ENCODE results near the gene SDCCAG8.
"Not testable (repeated sequence)": the region's sequence is repeated elsewhere in the genome, so short reads cannot be mapped to it uniquely, and the experiment has no call there.

SDCCAG8 gene

DNA sequence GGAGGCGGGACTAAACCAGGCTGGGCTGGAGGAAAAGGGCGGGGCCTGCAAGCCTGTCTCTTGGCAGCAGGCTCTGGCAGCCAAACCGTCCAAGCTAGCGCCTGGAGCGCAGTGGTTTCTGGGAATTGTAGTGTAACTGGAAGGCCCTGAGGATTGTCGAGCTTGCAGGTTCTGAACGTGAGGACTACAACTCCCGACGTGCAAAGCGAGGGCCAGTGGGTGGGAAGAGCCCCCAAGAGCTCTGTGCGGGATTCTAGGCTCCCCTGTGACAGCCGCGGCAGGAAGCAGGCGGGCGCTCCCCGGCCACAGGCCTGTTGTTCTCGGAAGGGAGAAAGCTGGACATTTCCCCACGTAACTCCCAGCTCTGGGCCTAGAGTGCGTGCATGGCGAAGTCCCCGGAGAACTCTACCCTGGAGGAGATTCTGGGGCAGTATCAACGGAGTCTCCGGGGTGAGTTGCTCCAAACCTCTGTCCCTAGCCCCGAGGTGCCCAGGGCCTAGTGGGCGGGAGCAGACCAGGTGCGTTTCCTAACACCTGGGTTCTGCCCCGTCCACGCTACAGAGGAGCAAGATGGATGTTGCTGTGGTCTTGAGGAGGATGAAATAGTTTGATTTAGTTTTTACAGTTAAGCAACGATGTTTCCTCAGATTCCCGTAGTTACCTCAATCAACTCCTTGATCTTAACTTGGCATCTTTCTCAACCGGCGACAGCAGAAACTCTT, at the start of gene SDCCAG8:
Gene SDCCAG8, plus strand, starts transcription at position 251 of the 722 bp plus-strand sequence. Its CDS starts 133 bp downstream, at position 384.
- DNase-seq, result peak; percentile 99

DNA sequence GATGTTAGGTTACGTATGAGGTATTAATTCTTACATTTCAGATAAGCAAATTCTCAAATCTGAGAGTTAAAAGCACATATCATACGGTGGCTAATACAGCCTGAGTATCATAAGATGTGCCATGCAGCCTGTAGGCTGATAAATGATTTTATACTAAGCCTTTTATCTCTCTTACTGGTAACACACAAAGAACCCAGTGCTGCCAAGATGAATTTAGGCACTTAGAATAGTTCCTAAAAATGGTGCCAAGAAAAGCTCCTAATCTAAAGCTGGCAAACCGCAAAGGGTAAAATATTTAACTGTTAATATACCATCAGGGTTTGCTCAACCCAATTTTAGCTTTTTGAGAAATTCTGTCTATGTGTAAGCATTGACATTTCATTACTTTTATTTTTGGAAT, 43.9 kb upstream of the SDCCAG8 start:
- DNase-seq, result peak; percentile 71

DNA sequence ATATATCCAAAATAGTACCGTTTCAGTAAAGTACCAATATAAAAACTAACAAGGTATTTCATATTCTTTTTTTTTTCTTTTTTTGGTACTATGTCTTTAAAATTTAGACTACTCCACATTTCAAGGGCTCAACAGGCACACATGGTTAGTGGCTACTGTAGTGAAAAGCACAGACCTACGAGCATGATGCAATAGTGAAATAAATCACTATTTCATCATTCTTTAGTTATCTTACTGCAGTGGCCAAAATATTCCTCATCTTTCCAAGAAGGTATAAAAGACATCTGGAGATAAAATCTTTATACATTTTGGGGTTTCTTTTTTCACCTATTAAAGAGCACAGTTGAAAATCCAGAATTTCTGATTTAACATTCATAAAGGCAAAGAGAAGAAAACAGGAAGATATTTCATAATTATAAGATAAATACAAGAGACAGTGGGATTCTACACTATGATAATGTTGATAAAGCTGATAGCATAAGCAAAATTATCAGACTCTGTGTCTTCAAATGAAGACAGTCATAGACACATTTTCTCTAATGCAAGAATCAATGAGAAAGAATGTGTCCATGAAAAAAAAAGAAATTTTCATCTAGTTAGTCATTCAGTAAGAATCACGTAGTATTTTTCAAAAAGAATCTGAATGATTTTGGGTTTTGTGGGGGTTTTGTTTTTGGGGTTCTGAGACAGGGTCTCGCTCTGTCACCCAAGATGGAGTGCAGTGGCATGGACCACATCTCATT, 42.6 kb upstream of the SDCCAG8 start:
- peak; percentile 81 for DNase-seq

DNA sequence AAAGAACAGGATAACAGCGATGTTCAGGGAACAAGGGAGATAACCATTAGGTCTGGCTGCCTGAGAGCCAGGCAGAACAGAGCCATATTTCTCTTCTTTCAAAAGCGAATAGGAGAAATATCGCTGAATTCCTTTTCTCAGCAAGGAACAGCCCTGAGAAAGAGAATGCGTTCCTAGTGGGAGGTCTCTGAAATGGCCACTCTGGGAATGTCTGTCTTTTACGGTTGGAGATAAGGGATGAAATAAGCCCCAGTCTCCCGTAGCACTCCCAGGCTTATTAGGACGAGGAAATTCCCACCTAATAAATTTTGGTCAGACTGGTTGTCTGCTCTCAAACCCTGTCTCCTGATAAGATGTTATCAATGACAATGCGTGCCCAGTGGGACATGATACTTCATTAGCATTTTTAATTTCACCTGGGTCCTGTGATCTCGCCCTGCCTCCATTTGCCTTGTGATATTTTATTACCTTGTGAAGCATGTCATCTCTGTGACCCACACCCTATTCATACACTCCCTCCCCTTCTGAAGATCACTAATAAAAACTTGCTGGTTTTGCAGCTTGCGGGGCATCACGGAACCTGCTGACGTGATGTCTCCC, 40.5 kb upstream of the SDCCAG8 start:
- not testable (repeated sequence) for DNase-seq

DNA sequence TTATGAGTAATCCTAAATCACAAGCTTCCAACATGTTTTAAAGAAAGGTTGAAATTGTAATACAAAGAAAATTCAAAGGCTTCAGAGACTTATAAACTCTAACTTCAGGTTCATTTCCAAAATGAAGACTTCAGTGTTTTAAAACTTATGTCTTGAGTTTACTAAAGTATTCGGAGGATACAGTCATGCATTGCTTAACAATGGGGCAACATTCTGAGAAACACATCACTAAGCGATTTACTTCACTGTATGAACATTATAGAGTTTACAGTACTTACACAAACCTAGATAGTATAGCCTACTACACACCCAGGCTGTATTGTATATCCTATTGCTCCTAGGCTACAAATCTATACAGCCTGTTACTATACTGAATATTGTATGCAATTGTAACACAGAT, 39.1 kb upstream of the SDCCAG8 start:
- DNase-seq, result no peak

DNA sequence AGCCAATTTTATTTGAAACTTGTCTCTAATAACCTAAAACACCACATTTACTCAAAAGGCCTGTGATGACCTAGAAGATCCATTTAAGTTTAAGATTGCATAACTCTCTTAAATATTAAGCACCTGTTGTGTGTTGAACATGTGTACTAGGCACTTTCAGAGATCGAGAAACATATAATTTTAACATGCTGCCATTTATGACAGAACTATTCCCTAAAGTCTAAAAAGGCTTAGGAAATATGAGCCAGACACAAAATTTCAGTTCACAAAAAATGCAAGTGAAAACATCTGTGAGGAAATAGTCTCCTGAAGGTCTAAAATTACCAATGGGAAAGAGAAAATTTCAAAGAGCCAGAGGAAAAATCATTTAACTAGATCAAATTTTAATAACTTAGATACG, 38.5 kb upstream of the SDCCAG8 start:
- no peak for DNase-seq

DNA sequence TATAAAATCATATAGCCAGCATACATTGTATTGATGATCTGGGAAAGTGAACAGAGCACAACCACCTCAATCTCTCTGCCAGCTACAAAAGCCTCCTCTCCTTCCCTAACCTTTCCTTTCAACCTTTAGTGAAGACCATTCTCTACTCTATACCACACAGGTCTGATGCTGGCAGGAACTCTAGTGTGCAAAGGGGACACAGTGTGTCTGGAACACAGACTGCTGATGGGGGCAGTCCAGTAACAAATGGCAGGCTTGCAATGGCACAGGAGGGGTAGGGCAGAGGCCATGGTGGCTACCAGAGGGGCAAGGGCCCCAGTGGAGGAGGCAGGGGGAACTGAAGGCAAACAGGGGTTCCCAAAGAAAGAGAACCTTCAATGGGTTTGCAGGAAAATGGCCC, 37.8 kb upstream of the SDCCAG8 start:
- no peak for DNase-seq

DNA sequence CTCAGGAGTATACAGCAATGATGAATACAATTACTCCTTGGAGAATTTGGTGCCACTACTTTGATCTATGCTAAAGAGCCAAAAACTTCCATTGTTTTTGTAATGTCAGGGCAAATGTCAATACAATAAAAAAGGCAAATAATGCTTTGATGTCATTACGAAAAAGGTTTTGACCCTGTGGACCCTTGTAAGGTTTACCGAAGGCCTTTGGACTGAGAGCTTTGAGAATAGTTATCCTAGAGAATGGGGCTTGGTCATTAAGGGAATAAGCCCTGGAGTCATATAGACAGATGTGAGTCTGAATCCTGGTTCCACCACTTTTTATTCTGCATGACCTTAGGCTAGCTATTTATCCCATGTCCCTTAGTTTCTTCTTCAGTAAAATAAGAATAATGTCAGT, 28.2 kb upstream of the SDCCAG8 start:
- no peak for DNase-seq

DNA sequence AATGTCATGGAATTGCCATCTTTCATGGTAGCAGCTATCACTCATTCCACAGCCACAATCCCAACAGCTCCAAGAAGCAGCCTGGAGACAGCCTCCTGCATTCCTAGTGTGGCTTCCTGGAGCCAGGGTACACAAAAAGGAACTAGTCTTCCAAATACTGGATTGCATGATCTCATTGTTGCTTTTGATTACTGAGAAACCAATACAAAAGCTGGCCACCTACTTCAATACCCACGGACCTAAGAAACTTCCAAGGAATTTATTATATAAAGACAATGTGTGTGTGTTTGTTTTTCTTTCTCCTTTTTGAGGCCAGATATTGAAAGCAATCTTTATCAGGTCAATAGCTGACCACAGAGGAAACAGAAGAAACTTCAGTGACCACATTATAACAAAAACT, 26.3 kb upstream of the SDCCAG8 start:
- no peak for DNase-seq

DNA sequence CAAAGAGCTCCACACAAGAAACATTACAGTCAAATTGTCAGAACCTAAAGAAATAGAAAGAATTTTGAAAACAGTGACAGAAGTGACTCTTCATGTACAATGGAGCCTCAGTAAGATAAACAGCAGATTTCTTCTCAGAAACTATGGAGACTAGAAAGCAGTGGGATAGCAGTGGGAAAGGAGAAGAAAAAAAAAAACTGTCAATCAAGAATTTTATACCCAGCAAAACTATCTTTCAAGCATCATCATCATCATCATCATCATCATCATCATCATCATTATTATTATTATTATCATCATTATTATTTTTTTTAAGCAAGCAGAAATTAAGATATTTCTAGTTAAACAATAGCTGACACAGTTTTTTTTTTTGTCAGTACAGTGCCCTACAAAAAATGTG, 24.9 kb upstream of the SDCCAG8 start:
- peak; percentile 76 for DNase-seq

DNA sequence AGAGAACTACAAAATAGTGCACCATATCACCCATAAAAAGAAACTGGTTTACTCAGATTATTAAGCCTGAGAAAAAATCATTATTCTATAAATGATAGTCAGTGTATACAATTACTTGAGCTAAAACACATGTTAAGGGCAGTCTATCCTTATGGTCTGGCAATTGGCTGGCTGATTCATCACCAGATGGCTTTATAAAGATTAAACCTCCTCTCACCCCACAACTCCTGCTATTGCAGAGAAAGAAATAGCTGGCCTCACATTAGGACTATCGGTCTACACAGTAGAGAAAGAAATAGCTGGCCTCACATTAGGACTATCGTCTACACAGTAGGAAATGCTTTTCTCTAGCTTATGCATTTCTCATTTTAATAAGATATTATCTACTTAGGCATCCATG, 21.9 kb upstream of the SDCCAG8 start:
- peak; percentile 34 for DNase-seq

DNA sequence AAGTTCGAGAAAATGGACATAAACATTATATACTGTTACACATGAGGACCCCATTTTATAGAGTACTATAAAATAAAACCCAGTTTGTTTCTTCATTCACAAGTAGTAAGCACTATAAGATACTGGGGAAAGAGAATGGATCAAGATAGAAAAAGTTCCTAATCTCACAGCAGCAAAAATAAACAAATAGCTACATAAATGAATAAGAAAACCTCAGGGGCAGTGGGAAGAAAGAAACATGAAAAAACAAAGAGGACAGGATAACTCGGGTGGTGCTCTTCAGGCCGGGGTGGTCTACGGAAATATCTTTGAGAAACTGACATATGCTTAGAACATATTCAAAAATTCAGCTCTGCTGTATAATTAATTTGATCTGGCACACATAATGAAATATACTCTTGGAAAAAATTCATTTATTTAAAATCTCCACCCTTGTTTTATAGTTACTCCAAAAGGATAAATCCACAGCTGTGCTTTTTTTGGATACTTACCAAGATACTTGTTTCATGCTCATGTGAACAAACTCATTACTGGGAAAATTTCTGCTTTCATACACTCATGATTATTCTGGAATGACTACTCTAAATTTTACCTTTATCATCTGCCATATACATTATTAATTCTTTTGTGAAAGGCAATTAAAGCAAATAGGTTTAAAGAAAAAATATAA, 20.7 kb upstream of the SDCCAG8 start:
- no peak for DNase-seq

DNA sequence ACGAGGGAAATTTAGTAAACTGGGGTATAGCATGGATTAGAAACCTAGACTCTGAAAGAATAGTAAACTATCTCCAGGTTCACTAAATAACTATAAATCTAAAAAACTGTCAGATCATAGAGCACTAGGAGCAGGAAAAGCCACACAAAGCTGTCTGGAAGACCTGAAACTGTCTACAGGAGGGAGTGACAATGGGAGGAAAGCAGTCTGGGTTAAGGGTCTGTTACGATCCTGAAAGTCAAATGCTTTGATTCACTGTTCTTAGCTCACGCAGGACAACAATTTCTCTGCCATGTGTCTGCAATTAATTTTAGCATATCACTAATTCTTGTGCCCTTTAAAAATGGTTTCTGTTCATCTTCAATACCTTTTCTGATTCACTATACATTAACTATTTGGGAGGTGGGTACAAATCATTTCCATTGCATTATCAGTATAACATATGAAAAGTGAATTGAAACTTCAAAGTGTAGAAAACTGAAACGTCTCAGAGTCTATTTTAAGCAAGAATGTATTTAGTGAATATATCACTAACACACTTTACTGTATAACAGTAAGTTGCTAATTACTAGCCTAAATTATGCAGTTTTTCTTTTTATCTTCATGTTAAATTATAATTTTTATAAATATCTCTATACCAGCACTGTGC, 19.1 kb upstream of the SDCCAG8 start:
- no peak for DNase-seq

DNA sequence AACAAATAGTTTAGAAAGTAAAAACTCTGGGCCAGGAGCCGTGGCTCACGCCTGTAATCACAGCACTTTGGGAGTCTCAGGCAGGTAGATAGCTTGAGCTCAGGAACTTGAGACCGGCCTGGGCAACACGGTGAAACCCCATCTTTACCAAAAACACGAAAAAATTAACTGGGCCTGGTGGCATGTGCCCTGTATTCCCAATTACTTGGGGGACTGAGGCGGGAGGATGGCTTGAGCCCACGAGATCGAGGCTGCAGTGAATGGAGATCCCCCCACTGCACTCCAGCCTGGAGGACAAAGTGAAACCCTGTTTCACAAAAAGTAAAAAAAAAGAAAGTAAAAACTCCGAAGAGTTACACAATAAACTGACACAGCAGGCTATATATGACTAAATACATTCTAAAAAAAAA, 11.4 kb upstream of the SDCCAG8 start:
- DNase-seq, result no peak

DNA sequence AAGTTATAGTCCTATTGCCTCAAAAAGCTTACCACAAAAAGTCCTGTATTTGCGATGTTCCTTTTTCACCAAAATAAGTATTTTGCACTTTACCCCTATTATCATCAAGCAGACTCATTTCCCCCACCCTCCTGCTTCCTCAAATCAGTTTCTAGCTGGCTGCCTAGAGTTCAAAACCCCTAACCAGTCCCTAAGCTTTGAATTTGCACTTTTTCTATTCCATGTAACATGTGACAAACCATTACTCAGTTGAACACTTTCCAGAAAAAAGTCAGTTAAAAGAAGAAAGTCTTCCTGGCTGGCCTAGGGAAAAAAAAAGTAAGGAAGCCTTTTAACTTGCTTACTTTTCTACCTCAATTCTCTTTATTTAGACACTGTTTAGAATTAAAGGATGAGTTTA, 8.9 kb upstream of the SDCCAG8 start:
- peak; percentile 46 for DNase-seq

DNA sequence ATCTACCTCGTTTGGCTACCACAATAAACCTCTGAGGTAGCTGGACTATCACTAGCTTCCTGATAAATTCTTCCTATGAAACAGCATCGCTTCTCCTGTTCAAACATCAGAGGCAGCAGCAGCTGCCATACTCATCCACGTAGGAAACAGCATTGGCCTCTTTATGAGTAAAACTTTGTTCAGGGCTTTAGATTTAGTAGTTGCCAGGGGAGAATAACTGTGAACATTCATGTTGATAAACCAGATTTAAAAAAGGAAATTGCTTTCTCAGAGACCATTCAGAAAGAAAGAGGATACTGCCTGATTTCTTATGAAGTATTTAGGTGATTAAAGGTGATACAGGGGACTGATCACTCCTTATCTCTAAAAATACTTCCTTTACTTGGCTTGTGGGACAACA, 7.9 kb upstream of the SDCCAG8 start:
- no peak for DNase-seq

DNA sequence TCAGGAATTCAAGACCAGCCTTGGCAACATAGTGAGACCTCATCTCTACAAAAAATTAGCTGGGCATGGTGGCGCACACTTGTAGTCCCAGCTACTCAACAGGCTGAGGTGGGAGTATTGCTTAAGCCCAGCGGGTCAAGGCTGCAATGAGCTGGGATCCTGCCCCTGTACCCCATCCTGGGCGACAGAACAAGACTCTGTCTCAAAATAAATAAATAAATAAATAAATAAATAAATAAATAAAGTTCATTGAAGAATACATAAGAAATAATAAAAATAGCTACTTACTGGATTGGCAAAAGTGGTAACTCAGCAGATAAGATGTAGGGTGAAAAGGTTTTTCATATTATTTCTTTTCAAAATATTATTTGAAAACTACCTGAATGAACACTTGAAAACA, 6.6 kb upstream of the SDCCAG8 start:
- no peak for DNase-seq

DNA sequence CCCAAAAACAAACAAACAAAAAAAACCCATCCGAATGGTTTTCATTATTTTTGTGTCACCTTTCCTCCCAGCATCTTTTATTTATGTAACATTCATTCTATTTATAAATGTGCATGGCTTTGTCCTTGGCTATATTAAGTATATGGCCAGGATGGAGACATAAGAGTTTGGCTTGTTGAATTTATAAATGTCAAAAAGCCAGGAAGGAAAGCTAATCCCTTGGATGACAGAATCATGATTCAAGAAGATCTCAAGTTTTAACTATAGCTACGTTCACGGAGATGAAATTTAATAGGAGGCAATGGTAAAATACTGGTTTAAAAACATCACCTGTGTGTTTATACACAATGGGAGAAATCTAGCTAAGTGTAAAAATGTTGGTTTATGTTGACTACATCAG, 5.7 kb upstream of the SDCCAG8 start:
- no peak for DNase-seq

DNA sequence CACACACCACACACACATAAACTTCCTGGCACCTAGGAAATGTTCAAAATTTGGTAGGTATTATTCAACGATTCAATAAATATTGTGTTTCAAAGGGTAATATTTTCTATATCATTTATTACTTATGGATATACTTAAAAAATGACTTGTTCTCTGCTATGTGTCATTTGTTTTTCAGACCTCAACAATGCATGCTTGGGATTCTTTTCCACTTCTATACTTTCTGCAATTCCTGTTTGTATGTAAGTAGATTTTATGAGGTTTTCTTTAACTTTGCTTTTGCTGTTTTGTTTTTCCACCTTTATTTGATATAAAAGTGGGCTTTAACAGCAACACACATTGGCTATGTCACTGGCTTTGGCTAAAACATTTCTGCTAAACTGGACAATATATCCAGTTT, 4.3 kb upstream of the SDCCAG8 start:
- DNase-seq, result no peak

DNA sequence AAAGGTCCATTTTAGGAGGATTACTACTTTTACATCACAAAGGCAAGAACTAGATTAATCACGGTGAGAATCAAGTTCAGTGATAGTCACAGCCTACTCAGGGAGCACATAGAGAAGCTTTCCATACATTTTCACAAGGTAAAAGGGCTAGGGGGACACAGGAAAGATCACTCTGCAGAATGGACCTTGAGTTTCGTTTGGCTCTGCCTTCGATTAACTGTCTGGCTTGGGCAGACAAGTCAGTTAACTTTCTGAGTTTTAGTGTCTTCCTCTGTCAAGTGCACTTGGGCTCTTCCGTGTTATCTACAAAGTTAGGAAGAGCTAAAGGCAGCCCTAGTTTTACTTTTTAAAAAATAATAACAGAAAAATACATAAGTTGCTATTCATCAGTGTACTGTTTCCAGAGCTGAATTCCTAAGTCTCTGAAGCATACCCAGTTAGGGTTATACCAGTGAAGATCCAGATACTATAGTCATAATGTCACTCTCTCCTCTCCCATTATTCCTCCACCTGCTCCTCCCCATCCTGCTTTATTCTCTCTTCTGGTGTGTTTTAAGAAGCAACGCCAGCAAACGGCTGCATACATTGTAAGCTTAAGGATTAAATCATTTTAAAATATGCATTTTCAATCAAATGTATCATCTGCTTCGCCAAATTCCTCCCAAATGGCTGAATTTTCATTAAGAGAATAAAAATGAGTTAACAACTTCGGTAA, 2.5 kb upstream of the SDCCAG8 start:
- peak; percentile 72 for DNase-seq

DNA sequence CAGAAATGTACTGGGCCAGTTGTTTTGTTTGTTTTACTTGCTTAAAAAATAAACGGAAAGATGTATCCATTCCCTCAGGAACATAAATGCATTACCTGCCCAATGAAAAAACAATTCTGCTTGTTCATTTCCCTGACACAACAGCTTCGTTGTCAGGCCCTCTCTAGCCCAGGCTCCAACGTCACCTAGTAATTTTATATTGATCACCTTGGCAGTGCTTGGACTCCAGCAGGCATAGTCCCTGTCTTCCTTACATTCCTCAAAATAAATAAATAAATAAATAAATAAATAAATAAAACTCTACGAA, 2.0 kb upstream of the SDCCAG8 start:
- DNase-seq, result no peak

DNA sequence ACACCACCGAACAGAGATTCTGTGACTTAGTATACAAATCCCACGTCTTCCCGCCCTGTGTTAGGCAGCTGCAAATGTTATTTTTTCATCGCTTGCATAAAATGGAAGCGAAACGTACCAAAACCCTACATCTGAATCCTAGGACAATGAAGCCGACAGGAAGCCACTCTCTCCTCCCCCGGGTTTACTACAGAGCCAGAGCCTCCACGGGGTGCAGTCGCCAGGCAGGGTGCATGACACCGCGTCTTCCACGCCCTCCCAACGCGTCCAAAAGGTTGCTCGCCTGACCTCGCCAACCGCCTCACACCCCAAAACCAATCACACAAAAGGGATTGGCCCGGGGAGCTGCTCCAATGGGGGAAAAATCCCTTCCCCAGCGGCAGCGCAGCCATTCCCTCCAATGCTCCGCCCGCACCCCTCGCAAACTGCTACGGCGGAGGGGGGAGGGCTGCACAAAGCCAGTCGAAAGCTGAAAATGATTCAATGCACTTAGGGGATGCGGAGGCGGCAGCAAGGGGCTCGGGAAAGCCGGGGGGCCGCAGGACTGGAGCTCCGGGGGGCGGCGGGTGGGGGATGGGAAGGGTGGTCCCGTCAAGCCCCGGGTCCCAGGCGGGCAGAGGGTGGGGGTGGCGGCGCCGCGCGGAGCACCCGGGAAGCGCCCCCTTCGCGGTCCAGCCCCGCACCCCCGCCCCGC, 1.5 kb upstream of the SDCCAG8 start:
- DNase-seq, result peak; percentile 76

Data from OCI-M1 (cell line).